H9 (cell line): ENCODE data around the gene PCDH17. TPM values are rescaled to one million over a fixed set of nuclear protein-coding genes. Genes with fewer than 3 reads are reported as not detected.

Experiments
- DNase-seq: peaks from one replicate; pipeline ENCODE4 v3.0.0-alpha.2; 2017
- H2AFZ ChIP-seq: one replicate; pipeline ENCODE4 v1.6.1; 2013; ENCODE audit warnings: mild to moderate bottlenecking, low read length, control low read depth, moderate library complexity
- H2AK5ac ChIP-seq: 2 replicates; pipeline ENCODE4 v1.6.1; 2013; ENCODE audit warnings: low read length, control low read depth, mixed read lengths; ENCODE audit not compliant: insufficient read length
- H2BK120ac ChIP-seq: one replicate; pipeline ENCODE4 v1.6.1; 2013; ENCODE audit warnings: low read depth, mild to moderate bottlenecking, low read length, control low read depth, inconsistent platforms; ENCODE audit not compliant: poor library complexity, severe bottlenecking
- H2BK12ac ChIP-seq: 2 replicates; pipeline ENCODE4 v1.6.1; 2013; ENCODE audit warnings: low read length, control low read depth, mixed read lengths, low read depth; ENCODE audit not compliant: insufficient read length
- H2BK15ac ChIP-seq: 2 replicates; pipeline ENCODE4 v1.6.1; 2013; ENCODE audit warnings: low read depth, low read length, control low read depth
- H2BK20ac ChIP-seq: one replicate; pipeline ENCODE4 v1.6.1; 2013; ENCODE audit warnings: low read depth, mild to moderate bottlenecking, low read length, control low read depth, inconsistent platforms; ENCODE audit not compliant: poor library complexity, severe bottlenecking
- H2BK5ac ChIP-seq: 2 replicates; pipeline ENCODE4 v1.6.1; 2013; ENCODE audit warnings: low read length, control low read depth, mixed read lengths; ENCODE audit not compliant: insufficient read length
- H3K14ac ChIP-seq: 2 replicates; pipeline ENCODE4 v1.6.1; 2013; ENCODE audit warnings: low read length, control low read depth; ENCODE audit not compliant: insufficient read depth
- H3K18ac ChIP-seq: 2 replicates; pipeline ENCODE4 v1.6.1; 2013; ENCODE audit warnings: low read depth, mild to moderate bottlenecking, mixed read lengths, low read length, control low read depth; ENCODE audit not compliant: insufficient read length
- H3K23ac ChIP-seq: 2 replicates; pipeline ENCODE4 v1.6.1; 2013; ENCODE audit warnings: low read length, control low read depth, mixed read lengths, low read depth; ENCODE audit not compliant: insufficient read length
- H3K23me2 ChIP-seq: 2 replicates; pipeline ENCODE4 v1.6.1; 2013; ENCODE audit warnings: low read depth, mild to moderate bottlenecking, mixed read lengths, low read length, control low read depth; ENCODE audit not compliant: insufficient read length, poor library complexity, severe bottlenecking
- H3K27ac ChIP-seq: 2 replicates; pipeline ENCODE4 v1.5.1; 2013; ENCODE audit warnings: low read length, control low read depth, mixed read lengths, low read depth; ENCODE audit not compliant: insufficient read length
- H3K27me3 ChIP-seq: 2 replicates; pipeline ENCODE4 v1.6.1; 2013; ENCODE audit warnings: low read length, control low read depth, inconsistent platforms; ENCODE audit not compliant: insufficient read depth
- H3K4ac ChIP-seq: 2 replicates; pipeline ENCODE4 v1.6.1; 2013; ENCODE audit warnings: low read depth, mild to moderate bottlenecking, control low read depth, inconsistent platforms, low read length, moderate library complexity
- H3K4me1 ChIP-seq: 2 replicates; pipeline ENCODE4 v1.6.1; 2013; ENCODE audit warnings: low read length, control low read depth, inconsistent platforms; ENCODE audit not compliant: insufficient read depth
- H3K4me2 ChIP-seq: 2 replicates; pipeline ENCODE4 v1.6.1; 2013; ENCODE audit warnings: low read length, control low read depth, mixed read lengths; ENCODE audit not compliant: insufficient read length, insufficient read depth
- H3K56ac ChIP-seq: 2 replicates; pipeline ENCODE4 v1.6.1; 2013; ENCODE audit warnings: low read depth, mild to moderate bottlenecking, mixed read lengths, low read length, control low read depth; ENCODE audit not compliant: insufficient read length
- H3K79me1 ChIP-seq: 2 replicates; pipeline ENCODE4 v1.6.1; 2013; ENCODE audit warnings: low read depth, mild to moderate bottlenecking, moderate library complexity, low read length, control low read depth, inconsistent platforms; ENCODE audit not compliant: insufficient read depth, poor library complexity, severe bottlenecking
- H3K79me2 ChIP-seq: 2 replicates; pipeline ENCODE4 v1.6.1; 2013; ENCODE audit warnings: low read length, control low read depth, inconsistent platforms; ENCODE audit not compliant: insufficient read depth
- H3K9ac ChIP-seq: 2 replicates; pipeline ENCODE4 v1.6.1; 2013; ENCODE audit warnings: low read length, control low read depth, mixed read lengths; ENCODE audit not compliant: insufficient read length; ENCODE audit errors: extremely low read depth
- H3K9me3 ChIP-seq: one replicate; pipeline ENCODE4 v1.6.1; 2013; ENCODE audit warnings: low read depth, low read length, inconsistent platforms; ENCODE audit not compliant: control insufficient read depth
- H3T11ph ChIP-seq: one replicate; pipeline ENCODE4 v1.6.1; 2013; ENCODE audit warnings: mild to moderate bottlenecking, low read length, control low read depth, inconsistent platforms
- H4K20me1 ChIP-seq: one replicate; pipeline ENCODE4 v1.6.1; 2013; ENCODE audit not compliant: control insufficient read depth, insufficient read length, insufficient read depth
- H4K5ac ChIP-seq: 2 replicates; pipeline ENCODE4 v1.6.1; 2013; ENCODE audit warnings: low read depth, mild to moderate bottlenecking, mixed read lengths, low read length, control low read depth; ENCODE audit not compliant: insufficient read length
- H4K8ac ChIP-seq: replicated peaks from 2 replicates; pipeline ENCODE4 v1.6.1; 2013; ENCODE audit warnings: low read length, control low read depth, mixed read lengths, low read depth; ENCODE audit not compliant: insufficient read length
- H4K91ac ChIP-seq: 2 replicates; pipeline ENCODE4 v1.6.1; 2013; ENCODE audit warnings: low read depth, mild to moderate bottlenecking, moderate library complexity, mixed read lengths, low read length, control low read depth; ENCODE audit not compliant: insufficient read length
- H3K27ac Mint-ChIP-seq, 3 experiments: 2 replicates in 2 of 3; 3 replicates in 1 of 3; pipeline ENCODE4 v1.8.0; 2020 to 2021; ENCODE audit warnings: mixed read lengths in 3 of 3, mild to moderate bottlenecking in 1 of 3, moderate library complexity in 1 of 3
- H3K27me3 Mint-ChIP-seq: 2 replicates; pipeline ENCODE4 v1.8.0; 2021; ENCODE audit warnings: low read depth, mild to moderate bottlenecking, moderate library complexity, mixed read lengths
- H3K36me3 Mint-ChIP-seq, 3 experiments: 2 replicates in 2 of 3; 3 replicates in 1 of 3; pipeline ENCODE4 v1.8.0; 2020 to 2021; ENCODE audit warnings: low read depth in 3 of 3, mixed read lengths in 3 of 3; ENCODE audit not compliant: insufficient read depth in 1 of 3
- H3K4me1 Mint-ChIP-seq, 2 experiments: 2 replicates each; pipeline ENCODE4 v1.8.0; 2020; ENCODE audit warnings: mixed read lengths in 2 of 2
- H3K4me3 Mint-ChIP-seq, 2 experiments: 2 replicates in 1 of 2; 3 replicates in 1 of 2; pipeline ENCODE4 v1.8.0; 2020 to 2021; ENCODE audit warnings: mild to moderate bottlenecking in 2 of 2, mixed read lengths in 2 of 2, moderate library complexity in 1 of 2
- H3K9me3 Mint-ChIP-seq, 2 experiments: 2 replicates in 1 of 2; 3 replicates in 1 of 2; pipeline ENCODE4 v1.8.0; 2020; ENCODE audit warnings: mild to moderate bottlenecking in 2 of 2, mixed read lengths in 2 of 2, moderate library complexity in 1 of 2
- WGBS: extraction: QIAGEN DNeasy Blood & Tissue Kit; methylation state at CpG from one replicate; pipeline ENCODE4 v1.1.7; 2013; ENCODE audit warnings: missing lambda C conversion rate, low lambda C conversion rate, mixed read lengths; ENCODE audit not compliant: insufficient read length; ENCODE audit errors: extremely low coverage; 5-methylcytosine and 5-hydroxymethylcytosine counted together
- total RNA-seq: library from RNA; stranded (reverse); gene quantifications from 2 replicates; pipeline ENCODE4 v1.2.1, GENCODE V29; 2021
- TF ChIP-seq, protein P1 (sequence below): fragments of 200-600 bp; sonication (generic); conservative IDR thresholded peaks from 3 replicates; pipeline ENCODE4 v1.8.0; 2021; ENCODE audit warnings: antibody characterized with exemption, mild to moderate bottlenecking

PCDH17 gene
- total RNA-seq, 1 experiment from 2014 or later = 0.52 TPM

GRCh38 chr13:57637515-57637914, 6.0 kb downstream of the PCDH17 start:
- H3K18ac ChIP-seq = no peak overlapping the region
- WGBS = no CpG with 5 or more reads among the region's 1 CpG
- H4K20me1 ChIP-seq = no peaks in the 10 kb centered on the region
- Mint-ChIP-seq H3K36me3 (peaks cover 0 to 17% (median 0%) of the 10 kb centered on the region in 3 experiments; a peak in 3 of 7 replicates), H3K27me3 (peaks cover 49% of the 10 kb centered on the region), H3K4me3 (no peak overlapping the region), H3K27ac (no peak overlapping the region), H3K4me1 (peaks cover 8 to 17% of the 10 kb centered on the region in 2 experiments), H3K9me3 (peaks cover 4 to 12% of the 10 kb centered on the region in 2 experiments; a peak in 4 of 5 replicates)
- H2BK120ac ChIP-seq = no peak overlapping the region
- no peak overlapping the region for H4K8ac ChIP-seq
- no peaks in the 10 kb centered on the region for H3K79me1 ChIP-seq
- TF ChIP-seq, protein P1, sequence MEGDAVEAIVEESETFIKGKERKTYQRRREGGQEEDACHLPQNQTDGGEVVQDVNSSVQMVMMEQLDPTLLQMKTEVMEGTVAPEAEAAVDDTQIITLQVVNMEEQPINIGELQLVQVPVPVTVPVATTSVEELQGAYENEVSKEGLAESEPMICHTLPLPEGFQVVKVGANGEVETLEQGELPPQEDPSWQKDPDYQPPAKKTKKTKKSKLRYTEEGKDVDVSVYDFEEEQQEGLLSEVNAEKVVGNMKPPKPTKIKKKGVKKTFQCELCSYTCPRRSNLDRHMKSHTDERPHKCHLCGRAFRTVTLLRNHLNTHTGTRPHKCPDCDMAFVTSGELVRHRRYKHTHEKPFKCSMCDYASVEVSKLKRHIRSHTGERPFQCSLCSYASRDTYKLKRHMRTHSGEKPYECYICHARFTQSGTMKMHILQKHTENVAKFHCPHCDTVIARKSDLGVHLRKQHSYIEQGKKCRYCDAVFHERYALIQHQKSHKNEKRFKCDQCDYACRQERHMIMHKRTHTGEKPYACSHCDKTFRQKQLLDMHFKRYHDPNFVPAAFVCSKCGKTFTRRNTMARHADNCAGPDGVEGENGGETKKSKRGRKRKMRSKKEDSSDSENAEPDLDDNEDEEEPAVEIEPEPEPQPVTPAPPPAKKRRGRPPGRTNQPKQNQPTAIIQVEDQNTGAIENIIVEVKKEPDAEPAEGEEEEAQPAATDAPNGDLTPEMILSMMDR = no peak
- no peak overlapping the region for H3K4me2 ChIP-seq
- no peak overlapping the region for H2BK12ac ChIP-seq
- no peak overlapping the region for H2BK15ac ChIP-seq
- no peaks in the 10 kb centered on the region for H3K9me3 ChIP-seq
- H2AK5ac ChIP-seq = no peak overlapping the region
- H4K5ac ChIP-seq = no peak overlapping the region
- no peaks in the 10 kb centered on the region for H3K4me1 ChIP-seq
- H2BK5ac ChIP-seq = no peak overlapping the region
- no peak overlapping the region for H2AFZ ChIP-seq
- H3K23ac ChIP-seq = no peak overlapping the region
- H3K79me2 ChIP-seq = no peaks in the 10 kb centered on the region
- H3K23me2 ChIP-seq = peaks cover 11% of the 10 kb centered on the region
- H3K9ac ChIP-seq = no peak overlapping the region
- H3K56ac ChIP-seq = no peak overlapping the region
- no peak for DNase-seq
- no peak overlapping the region for H4K91ac ChIP-seq
- H3T11ph ChIP-seq = no peak overlapping the region
- H3K4ac ChIP-seq = no peak overlapping the region
- no peak overlapping the region for H3K14ac ChIP-seq
- no peak overlapping the region for H2BK20ac ChIP-seq
- no peak overlapping the region for H3K27ac ChIP-seq
- H3K27me3 ChIP-seq = peaks cover 27% of the 10 kb centered on the region; the same call in 1 of the 2 replicates
